Activated T-helper 1 cell treated with anti-CD3 and anti-CD28 coated beads, Interleukin-2, amount 50 U/mL, for 16 hours (primary cell): ENCODE data around the gene RBSN.
A peak's percentile ranks its signal among the peaks of the same experiment; 100 is the strongest.

Experiments used
- DNase-seq, 2 donors: peaks; one replicate each; pipeline ENCODE4 v3.0.0-alpha.2; 2020; ENCODE audit warnings: low read depth in 1 of 2, low spot score in 1 of 2

Gene RBSN

DNA sequence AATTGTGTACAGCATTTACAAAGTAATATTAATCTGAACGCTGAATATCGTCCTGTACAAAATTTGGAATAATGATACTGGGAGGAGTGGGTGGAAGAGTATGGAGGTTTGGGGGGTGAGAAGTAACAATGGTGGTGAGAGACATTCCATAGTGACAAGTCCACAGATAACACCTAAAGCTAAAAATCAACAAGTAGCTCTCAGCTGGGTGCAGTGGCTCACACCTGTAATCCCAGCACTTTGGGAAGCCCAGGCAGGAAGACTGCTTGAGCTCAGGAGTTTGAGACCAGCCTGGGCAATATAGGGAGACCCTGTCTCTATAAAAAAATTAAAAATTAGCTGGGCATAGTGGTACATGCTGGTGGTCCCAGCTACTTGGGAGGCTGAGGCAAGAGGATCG lies 38.9 kb downstream of the RBSN start:
- no peak for DNase-seq

- no peak for DNase-seq
Observed at GRCh38 chr3:15056676-15057404, 42.1 kb downstream of the RBSN start.

DNA sequence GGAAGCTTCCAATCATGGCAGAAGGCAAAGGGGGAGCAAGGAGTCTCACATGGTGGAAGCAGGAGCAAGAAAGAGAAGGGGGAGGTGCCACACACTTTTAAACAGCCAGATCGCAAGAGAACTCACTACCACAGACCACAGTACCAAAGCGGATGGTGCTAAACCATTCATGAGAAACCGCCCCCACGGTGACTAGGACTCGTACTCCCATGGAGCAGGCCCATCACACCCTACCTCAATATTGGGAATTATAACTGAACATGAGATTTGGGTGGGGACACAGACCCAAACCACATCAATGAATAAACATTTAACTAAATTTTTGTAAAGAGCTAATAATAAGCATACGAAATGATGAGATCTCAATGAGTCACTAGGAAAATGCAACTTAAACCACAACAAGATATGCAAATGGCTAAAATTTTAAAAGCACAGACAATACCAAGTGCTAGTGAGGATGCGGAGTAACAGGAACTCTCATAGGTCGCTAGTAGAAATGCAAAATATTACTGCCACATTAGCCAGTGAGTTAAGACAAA lies 43.9 kb downstream of the RBSN start:
- peak in 1 of 2 donors; percentile 35 for DNase-seq

DNA sequence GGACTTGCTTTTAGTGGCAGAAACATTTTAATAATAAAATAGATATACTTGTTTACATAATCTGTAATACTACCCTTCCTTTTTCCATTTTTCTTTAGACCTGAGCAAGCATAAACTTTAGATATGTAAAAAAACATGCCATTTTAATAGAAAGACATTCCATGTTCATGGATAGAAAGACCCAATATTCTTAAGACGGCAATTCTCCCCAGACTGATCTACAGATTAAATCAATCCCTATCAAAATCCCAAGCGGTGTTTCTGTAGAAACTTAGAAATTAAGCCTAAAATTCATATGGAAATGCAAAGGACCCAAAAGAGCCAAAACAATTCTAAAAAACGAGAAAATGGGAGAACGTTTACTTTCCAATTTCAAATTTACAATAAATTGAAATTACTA lies 45.4 kb downstream of the RBSN start:
- DNase-seq: no peak

DNA sequence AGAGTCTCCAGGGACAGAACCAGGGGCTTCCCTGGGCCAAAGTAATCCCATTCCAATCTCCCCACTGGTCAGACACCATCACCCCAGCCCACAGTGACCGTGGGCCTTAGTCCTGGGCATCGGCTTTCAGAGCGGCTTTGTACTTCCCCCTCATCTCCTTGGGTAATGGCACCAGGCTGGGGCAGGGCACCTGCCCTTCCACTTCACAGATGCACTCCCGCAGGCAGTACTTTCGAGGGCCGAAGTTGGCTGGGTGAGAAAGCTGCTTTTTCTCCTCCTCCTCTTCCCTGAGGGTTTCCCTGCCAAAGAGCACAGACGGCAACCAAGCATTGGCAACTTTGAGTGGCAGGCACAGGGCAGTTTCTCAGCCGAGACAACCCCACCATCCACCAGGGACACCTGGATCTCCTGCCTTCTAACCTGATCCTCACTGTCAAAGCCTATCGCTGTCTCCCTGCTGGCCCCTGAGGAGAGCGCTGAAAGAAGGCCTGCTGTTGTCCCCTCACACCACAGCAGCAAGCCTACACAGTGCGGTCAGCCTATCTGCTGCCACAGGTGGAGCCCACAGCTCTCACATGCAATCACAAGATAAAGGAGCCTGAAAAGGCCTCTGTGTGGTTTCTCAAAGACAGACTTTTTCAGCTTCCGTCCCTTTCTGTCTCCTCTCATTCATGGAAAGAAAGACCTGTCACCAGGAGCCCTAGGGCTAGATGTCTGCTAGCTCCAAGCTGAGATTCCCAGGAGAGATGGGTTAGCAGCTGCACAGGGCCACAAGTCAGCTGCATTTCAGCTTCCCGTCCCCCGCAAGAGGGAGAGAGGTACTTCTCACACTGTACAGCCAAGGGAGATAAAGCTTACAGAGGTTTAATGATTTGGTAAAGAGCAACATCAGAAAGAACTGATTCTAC lies 46.4 kb downstream of the RBSN start:
- DNase-seq: no peak

DNA sequence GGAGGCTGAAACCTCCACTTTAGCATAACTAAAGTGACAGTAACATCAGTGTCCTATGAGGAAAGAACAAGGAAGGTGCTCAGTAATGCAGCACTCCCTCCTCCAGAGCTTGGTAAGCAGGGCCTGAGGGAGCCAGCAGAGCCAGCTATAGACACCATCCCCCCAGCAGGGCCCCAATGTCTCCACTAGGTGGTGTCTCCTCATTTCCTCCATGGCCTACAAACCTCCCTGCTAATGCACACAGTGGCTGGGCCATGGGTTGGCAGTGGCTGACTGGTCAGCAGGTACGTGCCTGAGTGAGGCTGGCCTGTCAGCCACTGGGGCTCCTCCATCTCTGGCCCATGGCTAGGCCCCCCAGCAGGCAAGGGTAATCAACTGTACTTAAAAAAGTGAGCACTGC lies 47.4 kb downstream of the RBSN start:
- peak in 1 of 2 donors; percentile 12 for DNase-seq

DNA sequence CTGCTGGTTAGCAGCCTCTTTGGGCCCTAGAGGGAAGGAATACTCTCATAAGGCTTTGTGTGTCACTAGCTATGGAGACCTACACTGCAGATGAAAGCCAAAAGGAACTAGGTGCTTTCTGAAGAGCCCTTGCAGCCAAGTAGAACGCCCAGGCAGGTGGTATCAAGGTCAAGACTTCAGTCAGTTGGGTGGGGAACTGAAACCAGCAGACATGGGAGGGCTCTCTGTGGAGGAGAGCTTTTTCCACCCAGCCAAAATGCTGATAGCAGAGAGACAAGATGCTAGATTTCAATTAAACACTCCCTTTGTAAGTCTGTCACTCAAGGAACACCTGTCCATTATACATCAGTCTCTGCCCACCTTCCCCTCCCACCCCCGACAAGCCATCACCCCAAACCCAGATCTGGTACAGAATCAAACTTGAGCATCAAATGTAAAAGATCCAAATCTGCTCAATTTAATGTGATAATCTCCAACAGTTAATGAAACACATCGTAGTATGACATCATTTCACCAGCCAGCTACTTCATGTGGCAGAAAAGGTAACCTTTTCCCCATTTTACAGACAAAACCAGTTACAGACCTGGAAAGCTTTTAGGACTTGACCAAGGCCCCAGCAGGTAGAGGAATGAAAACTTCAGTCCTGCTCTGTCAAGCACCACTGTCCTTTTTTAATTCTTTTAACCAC lies 48.4 kb downstream of the RBSN start:
- DNase-seq: no peak

GRCh38 chr3:15049584-15049983 lies 49.4 kb downstream of the RBSN start:
- no peak for DNase-seq

DNA sequence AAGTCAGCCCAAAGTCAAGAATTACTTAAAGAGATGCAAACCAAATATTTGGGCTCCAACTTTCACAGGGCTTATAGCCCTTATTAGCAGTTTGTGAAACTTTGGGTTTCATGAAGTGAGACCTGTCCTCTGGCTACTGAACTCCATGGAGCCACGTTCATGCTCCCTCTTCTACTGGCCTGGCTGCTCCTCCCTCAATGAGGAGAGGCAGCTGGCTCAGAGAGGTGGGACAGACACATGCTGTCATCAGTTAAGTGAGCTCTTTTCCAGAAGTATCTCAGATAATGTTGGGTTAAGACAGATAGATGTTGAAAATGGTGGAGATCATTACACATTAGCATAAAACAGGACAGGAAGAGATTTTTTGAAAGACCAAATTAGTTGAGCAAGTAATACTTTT lies 53.3 kb downstream of the RBSN start:
- DNase-seq: no peak

- DNase-seq: no peak
Observed at GRCh38 chr3:15044326-15044725, 54.6 kb downstream of the RBSN start.

GRCh38 chr3:15043408-15044171 lies 55.4 kb downstream of the RBSN start:
- DNase-seq: no peak

GRCh38 chr3:15042936-15043335 lies 56.0 kb downstream of the RBSN start:
- DNase-seq: no peak

DNA sequence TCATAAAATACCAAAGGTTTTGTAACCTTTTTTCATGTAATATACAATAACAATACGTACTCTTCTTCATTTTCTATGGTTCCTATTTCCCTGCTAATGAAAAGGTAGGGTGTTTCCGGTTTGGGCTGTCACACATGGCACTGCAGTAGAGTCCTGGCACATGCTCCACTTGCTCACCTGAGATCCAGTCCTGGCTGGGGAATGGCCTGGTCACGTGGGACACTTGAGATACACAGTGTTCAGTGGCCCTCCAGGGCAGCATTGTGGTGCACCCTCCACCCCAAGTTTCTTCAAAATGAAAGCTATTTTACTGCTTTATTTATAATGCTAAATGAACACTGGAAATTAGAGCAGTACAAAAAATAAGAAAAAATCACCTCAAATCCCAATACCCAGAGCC lies 57.0 kb downstream of the RBSN start:
- DNase-seq: no peak

DNA sequence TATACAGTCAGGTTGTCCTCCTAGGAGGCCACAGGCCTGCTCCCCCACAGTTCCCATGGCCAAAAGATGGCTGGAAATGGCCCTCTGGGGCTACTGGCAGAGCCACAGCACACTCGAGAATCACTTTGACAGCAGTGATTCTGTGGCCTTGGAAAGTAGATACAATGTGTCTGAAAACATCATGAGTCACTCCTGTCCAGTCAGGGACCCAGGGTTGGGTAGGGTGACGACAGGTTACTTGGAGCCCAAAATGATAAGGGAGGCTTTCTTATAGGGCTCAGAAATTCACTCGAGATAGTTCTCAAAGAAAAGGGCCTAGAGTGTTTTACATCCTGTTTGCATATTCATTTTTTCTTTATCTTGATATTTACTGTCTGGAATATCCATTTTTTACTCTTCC lies 58.1 kb downstream of the RBSN start:
- DNase-seq: no peak

DNA sequence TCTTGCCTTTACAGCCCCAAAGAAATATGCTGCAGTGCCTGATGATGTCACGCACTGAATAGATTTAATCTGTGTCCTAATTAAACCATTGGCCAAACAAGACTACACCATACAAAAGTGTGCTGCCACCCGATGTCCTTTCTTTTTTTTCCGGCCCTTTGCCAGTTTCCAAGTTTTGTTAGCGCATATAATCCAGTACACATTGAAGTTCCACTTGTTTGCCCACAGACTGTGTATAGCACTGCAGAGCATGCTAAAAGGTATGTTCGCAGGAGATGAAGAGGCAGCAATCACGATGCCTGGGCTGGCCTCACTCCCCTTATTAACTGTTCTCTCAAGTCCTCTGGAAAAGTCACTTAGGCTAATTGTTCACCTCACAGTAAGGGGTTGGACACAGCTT lies 60.6 kb downstream of the RBSN start:
- DNase-seq: no peak

- DNase-seq: no peak
Observed at GRCh38 chr3:15033103-15033502, 65.8 kb downstream of the RBSN start.

DNA sequence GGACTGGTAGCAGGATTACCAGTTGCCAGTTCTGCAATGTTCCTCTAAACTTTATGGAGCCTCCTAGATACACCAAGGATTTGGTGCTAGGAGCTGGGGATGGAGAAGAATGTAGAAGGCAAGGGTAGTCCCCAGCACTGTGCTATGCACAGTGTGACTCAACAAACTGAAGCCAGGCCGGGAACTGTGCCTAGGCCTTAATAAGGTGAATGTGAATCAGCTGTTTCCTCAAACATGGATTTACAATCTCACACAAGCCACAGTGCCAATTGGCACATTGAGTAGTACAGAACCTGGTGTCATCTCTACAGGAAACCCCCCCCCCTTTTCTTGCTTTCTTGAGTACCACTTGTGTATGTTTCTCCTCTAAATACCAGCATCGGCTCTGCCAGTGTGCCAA lies 66.3 kb downstream of the RBSN start:
- no peak for DNase-seq

GRCh38 chr3:15029625-15030024 lies 69.3 kb downstream of the RBSN start:
- DNase-seq: no peak

DNA sequence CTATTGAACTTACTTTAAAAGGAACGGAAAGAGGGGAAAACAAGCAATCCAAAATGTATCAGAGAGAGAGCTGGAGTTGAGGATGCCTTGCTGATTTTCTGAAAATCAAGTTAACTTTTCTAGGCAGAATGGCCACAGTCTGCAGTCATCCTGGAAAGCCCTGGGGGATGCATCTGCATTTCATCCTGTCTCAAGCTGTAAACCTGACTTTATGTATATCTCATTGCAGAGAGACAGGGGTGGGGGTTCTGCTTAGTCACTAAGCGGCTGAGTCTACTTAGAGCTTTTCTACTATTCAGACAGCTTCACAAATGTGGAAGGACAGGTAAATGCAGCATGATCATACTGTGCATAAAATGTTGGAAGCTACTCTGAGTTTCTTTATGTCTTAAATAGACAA lies 75.2 kb downstream of the RBSN start:
- no peak for DNase-seq

DNA sequence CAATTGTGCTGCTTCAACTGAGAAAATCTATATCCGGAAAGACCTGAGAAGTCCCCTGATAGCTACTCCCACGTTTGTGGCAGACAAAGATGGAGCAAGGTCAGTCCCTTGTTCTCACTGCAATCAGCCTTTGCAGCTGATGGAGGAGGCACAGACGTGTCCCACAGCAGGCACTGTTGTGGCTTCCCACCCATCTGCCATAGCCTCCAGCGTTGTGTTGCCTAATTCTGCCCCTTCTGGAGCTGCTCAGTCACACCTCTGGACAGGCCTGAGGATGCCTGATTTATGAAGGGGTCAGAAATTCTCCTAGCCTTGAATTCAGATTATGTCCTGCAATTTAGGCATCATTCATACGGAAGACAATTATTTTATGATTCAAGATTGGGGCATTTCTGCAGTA lies 75.7 kb downstream of the RBSN start:
- no peak for DNase-seq
